GM10266 (cell line): ENCODE results near the gene AKIRIN2.

Experiments used
- DNase-seq: peaks from one replicate; pipeline ENCODE4 v3.0.0; 2012; ENCODE audit errors: extremely low spot score
- CTCF ChIP-seq: IDR thresholded peaks from 2 replicates; pipeline ENCODE4 v1.5.1; 2012; ENCODE audit warnings: mild to moderate bottlenecking, low read depth; ENCODE audit not compliant: control insufficient read depth, insufficient read depth; ENCODE audit errors: missing control alignments

The AKIRIN2 gene

GRCh38 chr6:87701676-87702588, at the start of gene AKIRIN2:
TSS of gene AKIRIN2 (minus strand) at chr6:87702233. CDS start at chr6:87701684, 549 bp downstream.
- TF ChIP-seq CTCF = no peak
- DNase-seq = peak; percentile 89

- TF ChIP-seq CTCF = no peak
- peak; percentile 28 for DNase-seq
Observed at GRCh38 chr6:87747646-87748045, 45.6 kb upstream of the AKIRIN2 start.

- no peak for DNase-seq
- no peak for TF ChIP-seq CTCF
Observed at GRCh38 chr6:87745966-87746721, 44.1 kb upstream of the AKIRIN2 start.

GRCh38 chr6:87743454-87743853, 41.4 kb upstream of the AKIRIN2 start:
- DNase-seq = no peak
- no peak for TF ChIP-seq CTCF

- peak; percentile 58 for DNase-seq
- no peak for TF ChIP-seq CTCF
Observed at GRCh38 chr6:87742106-87742505, 40.1 kb upstream of the AKIRIN2 start.

- no peak for TF ChIP-seq CTCF
- no peak for DNase-seq
Observed at GRCh38 chr6:87741001-87741650, 39.1 kb upstream of the AKIRIN2 start.
